Subcutaneous preadipocyte (primary cell): Measurements from ENCODE around the gene GARIN6. TPM values are rescaled to one million over a fixed set of nuclear protein-coding genes. Genes with fewer than 3 reads are reported as not detected.

Source experiments
- total RNA-seq: library from RNA; depleted of rRNA; stranded (reverse); fragments of >200 nt; gene quantifications from 2 replicates; pipeline ENCODE4 v1.2.3, GENCODE V29; 2012

The GARIN6 gene
- not detected in 2 replicates for total RNA-seq

GRCh38 chr12:99647453-99647852, at the start of gene GARIN6:
TSS of gene GARIN6 (plus strand) at chr12:99647753. CDS start at chr12:99648175, 422 bp downstream.

